Stimulated activated CD8-positive, alpha-beta memory T cell treated with anti-CD3 and anti-CD28 coated beads, Interleukin-7, amount 100 ng/mL, for 48 hours (primary cell): ENCODE measurements around the gene ACOT6.
"Not testable (repeated sequence)": the region's sequence is repeated elsewhere in the genome, so short reads cannot be mapped to it uniquely, and the experiment has no call there.

Source experiments
- DNase-seq, 2 donors: peaks; one replicate each; pipeline ENCODE4 v3.0.0-alpha.2; 2020; ENCODE audit warnings: low read depth in 1 of 2; ENCODE audit errors: extremely low read depth in 1 of 2

The ACOT6 gene, protein sequence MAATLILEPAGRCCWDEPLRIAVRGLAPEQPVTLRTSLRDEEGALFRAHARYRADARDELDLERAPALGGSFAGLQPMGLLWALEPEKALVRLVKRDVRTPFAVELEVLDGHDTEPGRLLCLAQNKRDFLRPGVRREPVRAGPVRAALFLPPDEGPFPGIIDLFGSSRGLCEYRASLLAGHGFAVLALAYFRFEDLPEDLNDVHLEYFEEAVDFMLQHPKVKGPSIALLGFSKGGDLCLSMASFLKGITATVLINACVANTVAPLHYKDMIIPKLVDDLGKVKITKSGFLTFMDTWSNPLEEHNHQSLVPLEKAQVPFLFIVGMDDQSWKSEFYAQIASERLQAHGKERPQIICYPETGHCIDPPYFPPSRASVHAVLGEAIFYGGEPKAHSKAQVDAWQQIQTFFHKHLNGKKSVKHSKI

DNA sequence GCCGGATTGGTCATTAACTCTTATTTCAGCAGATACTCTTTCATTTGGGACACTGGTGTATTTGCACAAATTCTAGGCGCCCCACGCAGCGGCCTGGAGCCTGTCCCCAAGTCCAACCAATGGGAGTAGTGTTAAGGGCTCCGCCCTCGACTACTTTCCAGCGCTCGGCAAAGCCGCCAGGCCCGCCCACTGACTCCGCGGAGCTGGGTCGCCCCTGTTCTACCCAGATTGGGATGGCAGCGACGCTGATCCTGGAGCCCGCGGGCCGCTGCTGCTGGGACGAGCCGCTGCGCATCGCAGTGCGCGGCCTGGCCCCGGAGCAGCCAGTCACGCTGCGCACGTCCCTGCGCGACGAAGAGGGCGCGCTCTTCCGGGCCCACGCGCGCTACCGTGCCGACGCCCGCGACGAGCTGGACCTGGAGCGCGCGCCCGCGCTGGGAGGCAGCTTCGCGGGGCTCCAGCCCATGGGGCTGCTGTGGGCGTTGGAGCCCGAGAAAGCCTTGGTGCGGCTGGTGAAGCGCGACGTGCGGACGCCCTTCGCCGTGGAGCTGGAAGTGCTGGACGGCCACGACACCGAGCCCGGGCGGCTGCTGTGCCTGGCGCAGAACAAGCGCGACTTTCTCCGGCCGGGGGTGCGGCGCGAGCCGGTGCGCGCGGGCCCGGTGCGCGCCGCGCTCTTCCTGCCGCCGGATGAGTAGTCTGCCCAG lies at the start of gene ACOT6:
Gene ACOT6 (plus strand): TSS at position 179 of the 707 bp plus-strand sequence. CDS start 55 bp downstream, at position 234.
- DNase-seq = peak; percentile 27 to 49

DNA sequence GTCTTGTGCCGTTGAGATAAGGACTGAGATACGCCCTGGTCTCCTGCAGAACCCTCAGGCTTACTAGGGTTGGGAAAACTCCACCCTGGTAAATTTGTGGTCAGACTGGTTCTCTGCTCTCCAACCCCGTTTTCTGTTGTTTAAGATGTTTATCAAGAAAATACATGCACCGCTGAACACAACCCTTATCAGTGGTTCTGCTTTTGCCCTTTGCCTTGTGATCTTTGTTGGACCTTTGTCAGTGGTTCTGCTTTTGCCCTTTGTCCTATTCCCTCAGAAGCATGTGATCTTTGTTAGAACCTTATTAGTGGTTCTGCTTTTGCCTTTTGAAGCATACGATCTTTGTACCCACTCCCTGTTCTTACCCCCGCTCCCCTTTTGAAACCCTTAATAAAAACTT lies 49.6 kb upstream of the ACOT6 start:
- DNase-seq = not testable (repeated sequence)

DNA sequence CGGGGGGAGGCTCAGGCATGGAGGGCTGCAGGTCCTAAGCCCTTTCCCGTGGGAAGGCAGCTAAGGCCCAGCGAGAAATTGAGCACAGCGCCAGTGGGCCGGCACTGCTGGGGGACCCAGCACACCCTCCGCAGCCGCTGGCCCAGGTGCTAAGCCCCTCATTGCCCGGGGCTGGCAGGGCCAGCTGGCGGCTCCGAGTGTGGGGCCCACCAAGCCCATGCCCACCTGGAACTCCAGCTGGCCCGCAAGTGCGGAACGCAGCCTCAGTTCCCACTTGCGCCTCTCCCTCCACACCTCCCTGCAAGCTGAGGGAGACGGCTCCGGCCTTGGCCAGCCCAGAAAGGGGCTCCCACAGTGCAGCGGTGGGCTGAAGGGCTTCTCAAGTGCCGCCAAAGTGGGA lies 45.9 kb upstream of the ACOT6 start:
- not testable (repeated sequence) for DNase-seq

- not testable (repeated sequence) for DNase-seq
Observed at GRCh38 chr14:73566935-73567334, 45.4 kb upstream of the ACOT6 start.

- DNase-seq = no peak
Observed at GRCh38 chr14:73567358-73567757, 45.0 kb upstream of the ACOT6 start.

- no peak for DNase-seq
Observed at GRCh38 chr14:73567951-73568885, 44.1 kb upstream of the ACOT6 start.

DNA sequence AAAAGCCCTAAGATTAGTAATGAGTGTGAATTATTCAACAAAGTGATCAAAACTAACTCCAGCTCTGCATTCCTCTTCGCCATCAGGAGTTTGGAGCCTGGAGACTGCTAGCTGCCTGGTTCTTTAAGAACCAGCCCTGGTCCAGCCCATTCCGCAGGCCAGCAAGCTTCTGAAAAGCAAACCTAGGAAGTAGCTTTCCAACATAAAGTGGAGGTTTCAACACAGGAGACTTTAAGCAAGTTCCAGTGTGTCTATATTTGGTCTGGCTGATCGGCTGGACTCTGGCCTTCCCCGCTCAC lies 43.5 kb upstream of the ACOT6 start:
- DNase-seq = not testable (repeated sequence)

DNA sequence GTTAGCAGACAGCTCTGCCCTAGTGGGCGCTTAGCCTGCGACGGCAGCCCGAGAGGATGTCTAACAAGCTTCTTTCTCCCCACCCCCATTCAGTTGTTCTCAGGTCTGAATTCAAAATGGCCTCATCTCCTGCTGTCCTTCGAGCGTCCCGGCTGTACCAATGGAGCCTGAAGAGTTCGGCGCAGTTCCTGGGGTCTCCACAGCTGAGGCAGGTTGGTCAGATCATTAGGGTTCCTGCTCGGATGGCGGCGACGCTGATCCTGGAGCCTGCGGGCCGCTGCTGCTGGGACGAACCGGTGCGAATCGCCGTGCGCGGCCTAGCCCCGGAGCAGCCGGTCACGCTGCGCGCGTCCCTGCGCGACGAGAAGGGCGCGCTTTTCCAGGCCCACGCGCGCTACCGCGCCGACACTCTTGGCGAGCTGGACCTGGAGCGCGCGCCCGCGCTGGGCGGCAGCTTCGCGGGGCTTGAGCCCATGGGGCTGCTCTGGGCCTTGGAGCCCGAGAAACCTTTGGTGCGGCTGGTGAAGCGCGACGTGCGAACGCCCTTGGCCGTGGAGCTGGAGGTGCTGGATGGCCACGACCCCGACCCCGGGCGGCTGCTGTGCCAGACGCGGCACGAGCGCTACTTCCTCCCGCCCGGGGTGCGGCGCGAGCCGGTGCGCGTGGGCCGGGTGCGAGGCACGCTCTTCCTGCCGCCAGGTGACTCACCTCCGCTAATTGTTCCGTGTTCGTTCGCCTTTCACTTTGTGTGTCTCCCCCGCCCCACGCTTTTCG lies 42.9 kb upstream of the ACOT6 start, which contains the start of gene ACOT2:
Gene ACOT2 (plus strand): TSS at position 29 of the 774 bp plus-strand sequence. CDS start 28 bp downstream, at position 57.
- DNase-seq = peak; percentile 62 to 79

DNA sequence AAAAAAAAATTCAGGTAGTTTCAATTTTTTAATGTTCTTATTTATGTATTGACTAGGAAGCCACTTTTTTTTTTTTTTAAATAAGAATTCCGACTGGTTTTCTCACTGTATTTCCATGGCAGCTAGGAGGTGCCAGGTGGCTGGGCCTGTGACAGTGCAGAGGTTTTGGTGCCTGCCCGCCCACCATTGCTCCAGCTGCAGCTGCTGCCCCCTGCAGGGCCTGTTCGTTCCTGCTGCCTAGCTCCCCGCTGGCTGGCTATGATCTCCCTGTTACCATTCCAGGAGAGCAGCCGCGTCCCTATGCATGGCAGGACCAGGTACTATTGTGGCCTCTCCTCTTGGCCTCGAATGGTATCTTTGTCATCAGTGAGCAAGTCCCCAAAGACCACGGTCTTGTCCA lies 41.4 kb upstream of the ACOT6 start:
- peak in 1 of 2 donors; percentile 44 for DNase-seq

DNA sequence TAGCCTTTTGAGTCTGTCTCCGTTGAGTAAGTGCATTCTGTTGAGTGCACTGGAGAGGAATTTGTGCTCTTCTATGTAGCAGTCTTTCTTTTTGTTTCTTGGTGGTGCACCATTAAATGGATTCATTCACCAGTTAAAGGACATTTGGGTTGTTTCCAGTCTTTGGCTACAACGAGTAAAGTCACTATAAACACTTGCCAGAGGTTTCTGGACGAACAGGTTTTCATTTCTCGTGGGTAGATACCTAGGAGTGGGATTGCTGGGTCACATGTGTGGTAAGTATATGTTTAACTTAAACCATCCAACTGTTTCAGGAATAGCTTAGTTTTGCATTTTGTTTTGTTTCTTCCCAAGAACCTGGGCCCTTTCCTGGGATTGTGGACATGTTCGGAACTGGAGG lies 39.3 kb upstream of the ACOT6 start:
- DNase-seq = not testable (repeated sequence)

- DNase-seq = not testable (repeated sequence)
Observed at GRCh38 chr14:73573740-73574139, 38.6 kb upstream of the ACOT6 start.

DNA sequence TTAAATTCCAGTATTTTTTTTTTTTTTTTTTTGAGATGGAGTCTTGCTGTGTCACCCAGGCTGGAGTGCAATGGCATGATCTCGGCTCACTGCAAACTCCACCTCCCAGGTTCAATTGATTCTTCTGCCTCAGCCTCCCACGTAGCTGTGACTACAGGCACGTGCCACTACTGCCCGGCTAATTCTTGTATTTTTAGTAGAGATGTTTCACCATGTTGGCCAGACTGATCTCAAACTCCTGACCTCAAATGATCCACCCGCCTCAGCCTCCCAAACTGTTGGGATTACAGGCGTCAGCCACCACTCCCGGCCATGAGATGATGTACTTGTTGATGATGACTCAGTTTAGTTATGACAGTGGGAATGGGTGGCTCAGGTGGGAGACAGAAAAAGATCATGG lies 38.1 kb upstream of the ACOT6 start:
- not testable (repeated sequence) for DNase-seq

GRCh38 chr14:73576391-73576790 lies 35.9 kb upstream of the ACOT6 start:
- DNase-seq = no peak

DNA sequence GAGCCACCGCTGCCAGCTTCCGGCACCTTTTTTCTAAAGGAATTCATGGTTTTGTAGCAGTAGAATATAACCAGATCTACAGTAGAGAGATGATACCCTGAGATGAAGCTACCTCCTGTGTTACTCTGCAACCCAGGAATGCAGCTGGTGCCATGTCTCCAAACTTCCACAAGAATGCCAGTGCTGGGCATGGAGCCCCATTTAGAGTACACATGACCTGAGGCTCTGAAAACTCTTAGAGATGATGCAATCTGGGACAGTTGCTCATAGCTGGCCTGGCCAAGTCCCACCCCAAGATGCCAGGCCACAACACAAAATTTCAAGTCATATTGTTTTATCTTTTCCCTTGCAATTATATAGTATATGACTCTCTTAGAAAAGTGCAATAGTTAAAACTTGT lies 35.1 kb upstream of the ACOT6 start:
- not testable (repeated sequence) for DNase-seq

DNA sequence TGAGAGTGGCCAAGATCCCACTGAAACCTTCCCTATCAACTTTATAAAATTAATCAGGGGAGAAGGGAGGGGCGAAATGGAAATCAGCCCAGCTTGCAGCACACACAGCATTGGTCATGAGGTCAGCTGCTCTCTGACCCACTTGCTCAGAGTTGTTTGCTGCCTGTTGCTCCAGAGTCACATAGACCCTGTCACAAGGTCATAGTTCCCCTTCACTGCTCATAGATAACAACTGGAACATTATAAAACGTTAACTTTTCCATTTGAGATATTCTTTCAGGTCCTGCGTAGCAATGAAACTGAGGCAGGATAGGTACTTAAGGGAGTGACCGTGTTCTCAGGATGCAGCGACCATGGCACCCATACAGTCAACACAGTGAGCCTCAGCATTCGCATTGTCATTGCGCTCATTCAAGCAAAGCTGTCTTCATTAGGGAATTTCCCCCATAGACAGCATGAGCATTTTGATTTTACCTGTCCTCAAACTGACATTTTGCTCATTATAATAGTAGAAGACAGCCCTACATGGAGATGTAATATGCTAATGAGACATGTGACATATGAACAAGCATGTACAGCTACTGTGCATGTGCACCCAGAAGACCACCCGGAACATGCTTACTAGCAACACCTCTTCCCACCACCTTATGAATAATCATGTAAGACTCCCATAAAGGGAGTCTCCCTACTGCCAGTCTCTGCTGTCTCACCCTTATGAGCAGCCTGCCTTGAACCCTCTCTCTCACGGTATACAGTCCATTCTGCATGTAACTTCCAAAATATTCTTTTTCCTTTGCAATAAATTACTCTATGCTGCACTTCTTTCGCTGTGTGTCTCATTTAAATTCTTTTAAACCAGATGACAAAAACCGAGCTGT lies 30.0 kb upstream of the ACOT6 start:
- not testable (repeated sequence) for DNase-seq

DNA sequence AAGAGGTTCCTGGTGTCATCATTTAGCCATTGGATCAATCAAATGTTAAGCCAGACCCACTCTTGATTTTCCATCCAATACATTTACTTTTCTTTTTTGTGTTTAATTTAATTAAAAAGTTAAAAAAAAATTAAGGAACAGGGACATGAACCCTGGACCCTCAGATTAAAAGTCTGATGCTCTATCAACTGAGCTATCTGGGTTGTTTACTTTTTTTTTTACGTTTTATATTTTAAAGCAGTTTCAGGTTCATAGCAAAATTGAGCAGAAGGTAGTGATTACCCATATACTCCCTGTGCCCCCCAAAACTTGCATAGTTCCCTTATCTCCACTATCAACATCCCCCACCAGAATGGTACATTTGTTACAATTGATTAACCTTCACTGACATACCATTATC lies 23.6 kb upstream of the ACOT6 start:
- DNase-seq = no peak

DNA sequence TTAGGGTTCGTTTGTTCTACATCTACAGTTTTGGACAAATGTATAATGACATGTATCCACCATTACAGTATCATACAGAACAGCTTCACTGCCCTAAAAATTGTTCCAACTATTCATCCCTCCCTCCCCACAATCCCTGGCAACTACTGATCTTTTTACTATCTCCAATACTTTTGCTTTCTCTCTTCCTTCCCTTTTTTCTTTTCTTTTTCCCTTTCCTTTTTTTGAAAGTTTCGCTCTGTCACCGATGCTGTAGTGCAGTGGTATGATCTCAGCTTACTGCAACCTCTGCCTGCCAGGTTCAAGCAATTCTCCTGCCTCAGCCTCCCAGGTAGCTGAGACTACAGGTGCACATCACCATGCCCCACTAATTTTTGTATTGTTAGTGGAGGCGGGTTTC lies 23.2 kb upstream of the ACOT6 start:
- DNase-seq = no peak

DNA sequence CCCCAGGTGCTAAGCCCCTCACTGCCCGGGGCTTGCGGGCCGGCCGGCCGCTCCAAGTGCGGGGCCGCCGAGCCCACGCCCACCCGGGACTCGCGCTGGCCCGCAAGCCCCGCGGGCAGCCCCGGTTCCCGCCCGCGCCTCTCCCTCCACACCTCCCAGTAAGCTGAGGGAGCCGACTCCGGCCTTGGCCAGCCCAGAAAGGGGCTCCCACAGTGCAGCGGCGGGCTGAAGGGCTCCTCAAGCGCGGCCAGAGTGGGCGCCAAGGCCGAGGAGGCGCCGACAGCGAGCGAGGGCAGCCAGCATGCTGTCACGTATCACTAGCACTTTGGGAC lies 21.7 kb upstream of the ACOT6 start:
- DNase-seq = not testable (repeated sequence)

DNA sequence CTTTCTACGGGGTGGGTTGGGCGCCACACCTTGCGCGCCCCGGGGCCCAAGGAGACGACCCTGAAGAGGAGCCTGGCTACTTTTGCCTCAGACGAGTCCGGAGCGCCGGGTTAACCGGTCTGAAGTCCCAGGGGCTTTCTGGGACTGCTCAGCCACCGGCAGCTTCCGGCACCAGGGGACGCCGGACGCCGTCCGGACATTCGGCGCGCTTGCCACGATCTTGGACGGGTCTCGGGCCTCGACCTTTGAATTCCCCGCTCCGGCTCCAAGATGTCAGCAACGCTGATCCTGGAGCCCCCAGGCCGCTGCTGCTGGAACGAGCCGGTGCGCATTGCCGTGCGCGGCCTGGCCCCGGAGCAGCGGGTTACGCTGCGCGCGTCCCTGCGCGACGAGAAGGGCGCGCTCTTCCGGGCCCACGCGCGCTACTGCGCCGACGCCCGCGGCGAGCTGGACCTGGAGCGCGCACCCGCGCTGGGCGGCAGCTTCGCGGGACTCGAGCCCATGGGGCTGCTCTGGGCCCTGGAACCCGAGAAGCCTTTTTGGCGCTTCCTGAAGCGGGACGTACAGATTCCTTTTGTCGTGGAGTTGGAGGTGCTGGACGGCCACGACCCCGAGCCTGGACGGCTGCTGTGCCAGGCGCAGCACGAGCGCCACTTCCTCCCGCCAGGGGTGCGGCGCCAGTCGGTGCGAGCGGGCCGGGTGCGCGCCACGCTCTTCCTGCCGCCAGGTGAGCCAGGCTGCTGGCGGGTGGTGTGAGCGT lies 20.4 kb upstream of the ACOT6 start, which contains the start of gene ACOT4:
Gene ACOT4 (plus strand): TSS at position 184 of the 760 bp plus-strand sequence. CDS start 87 bp downstream, at position 271.
- no peak for DNase-seq
